ENCODE data around the gene NRDC.

NRDC gene

DNA sequence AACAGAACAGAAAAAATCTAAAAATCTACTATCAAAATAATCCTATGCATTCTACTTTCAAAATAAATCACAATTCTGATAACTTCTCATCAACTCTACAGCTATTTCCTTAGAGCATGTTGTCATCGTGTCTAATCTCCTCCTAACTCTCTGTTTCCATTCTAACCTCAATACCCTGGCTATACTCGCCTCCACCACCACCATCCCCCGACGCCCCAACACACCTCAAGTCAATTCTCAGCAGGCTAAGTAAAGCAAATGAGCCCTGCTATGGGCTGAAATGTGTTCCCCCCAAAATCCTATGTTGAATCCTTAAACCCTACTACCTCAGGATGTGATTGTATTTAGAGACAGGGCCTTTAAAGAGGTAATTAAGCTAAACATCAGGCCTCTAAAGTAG lies 34.6 kb downstream of the NRDC start:
- Histone ChIP-seq H3K79me1 (ENCODE audit: low read depth, low read length) (peaks cover 6% of the 10 kb centered on the region), H4K91ac (ENCODE audit: low read depth, low read length, poor library complexity) (no peak overlapping the region), H3K4me2 (ENCODE audit: insufficient read depth, low read length, poor library complexity, severe bottlenecking) (no peak overlapping the region), H2AK5ac (ENCODE audit: low read depth, low read length) (no peak overlapping the region), H3K14ac (ENCODE audit: low read length) (no peak overlapping the region), H2BK120ac (ENCODE audit: low read depth, low read length) (no peak overlapping the region), H3K36me3 (replicated peaks in 1 of 2; ENCODE audit: control insufficient read depth in 2 of 2, insufficient read depth in 2 of 2, low read length in 2 of 2) (peaks cover 0 to 25% of the 10 kb centered on the region in 2 donors), H3K4me3 (ENCODE audit: low read length in 2 of 2) (no peak overlapping the region), H3K4ac (ENCODE audit: low read length) (no peak overlapping the region), H3K23ac (ENCODE audit: low read depth, low read length, poor library complexity) (no peak overlapping the region), H2AFZ (ENCODE audit: low read length) (no peak overlapping the region), H3K18ac (ENCODE audit: low read length) (no peak overlapping the region), H2BK15ac (ENCODE audit: low read length) (no peak overlapping the region), H2BK5ac (ENCODE audit: low read length) (no peak overlapping the region), H3K9me3 (replicated peaks in 1 of 2; ENCODE audit: control insufficient read depth in 2 of 2, insufficient read depth in 1 of 2, low read depth in 1 of 2, low read length in 2 of 2) (no peaks in the 10 kb centered on the region), H4K8ac (ENCODE audit: low read depth, low read length) (no peak overlapping the region), H3K27me3 (ENCODE audit: control insufficient read depth in 3 of 3, insufficient read depth in 3 of 3, low read depth in 1 of 3, low read length in 3 of 3) (no peaks in the 10 kb centered on the region), H3K27ac (replicated peaks; ENCODE audit: low read length) (no peak overlapping the region), H3K9ac (ENCODE audit: low read depth, low read length, poor library complexity) (no peak overlapping the region), H3K4me1 (ENCODE audit: control insufficient read depth in 2 of 2, insufficient read depth in 1 of 2, low read depth in 1 of 2, low read length in 2 of 2) (peaks cover 0 to 2% of the 10 kb centered on the region in 2 donors), H2BK12ac (ENCODE audit: low read length) (no peak overlapping the region)
- WGBS, 2 donors (ENCODE audit: extremely low coverage in 2 of 2, insufficient read length in 2 of 2, insufficient replicate concordance in 1 of 2), result 100% methylated on average over 3 of the region's 4 CpGs; no CpG with 5 or more reads in 1 of the 2 donors
- DNase-seq (ENCODE audit: low spot score), result no peak

- peaks cover 0 to 2% of the 10 kb centered on the region in 2 donors for H3K4me1 ChIP-seq (ENCODE audit: control insufficient read depth in 2 of 2, insufficient read depth in 1 of 2, low read depth in 1 of 2, low read length in 2 of 2)
- H3K27me3 ChIP-seq (ENCODE audit: control insufficient read depth in 3 of 3, insufficient read depth in 3 of 3, low read depth in 1 of 3, low read length in 3 of 3), result no peaks in the 10 kb centered on the region
- no peak overlapping the region for H2AK5ac ChIP-seq (ENCODE audit: low read depth, low read length)
- no peak for DNase-seq (ENCODE audit: low spot score)
- no peak overlapping the region for H2BK12ac ChIP-seq (ENCODE audit: low read length)
- no peak overlapping the region for H3K27ac ChIP-seq (replicated peaks; ENCODE audit: low read length)
- no peak overlapping the region for H4K8ac ChIP-seq (ENCODE audit: low read depth, low read length)
- H3K14ac ChIP-seq (ENCODE audit: low read length), result no peak overlapping the region
- no peak overlapping the region for H4K91ac ChIP-seq (ENCODE audit: low read depth, low read length, poor library complexity)
- H3K79me1 ChIP-seq (ENCODE audit: low read depth, low read length), result peaks cover 3% of the 10 kb centered on the region
- H3K18ac ChIP-seq (ENCODE audit: low read length), result no peak overlapping the region
- WGBS, 2 donors (ENCODE audit: extremely low coverage in 2 of 2, insufficient read length in 2 of 2, insufficient replicate concordance in 1 of 2), result no CpG with 5 or more reads among the region's 1 CpG
- no peak overlapping the region for H3K4ac ChIP-seq (ENCODE audit: low read length)
- H3K4me3 ChIP-seq (ENCODE audit: low read length in 2 of 2), result no peak overlapping the region
- no peak overlapping the region for H3K23ac ChIP-seq (ENCODE audit: low read depth, low read length, poor library complexity)
- peaks cover 0 to 39% of the 10 kb centered on the region in 2 donors for H3K36me3 ChIP-seq (replicated peaks in 1 of 2; ENCODE audit: control insufficient read depth in 2 of 2, insufficient read depth in 2 of 2, low read length in 2 of 2)
- H2BK120ac ChIP-seq (ENCODE audit: low read depth, low read length), result no peak overlapping the region
- no peak overlapping the region for H2BK5ac ChIP-seq (ENCODE audit: low read length)
- H3K4me2 ChIP-seq (ENCODE audit: insufficient read depth, low read length, poor library complexity, severe bottlenecking), result no peak overlapping the region
- no peak overlapping the region for H3K9ac ChIP-seq (ENCODE audit: low read depth, low read length, poor library complexity)
- no peak overlapping the region for H2BK15ac ChIP-seq (ENCODE audit: low read length)
- no peaks in the 10 kb centered on the region for H3K9me3 ChIP-seq (replicated peaks in 1 of 2; ENCODE audit: control insufficient read depth in 2 of 2, insufficient read depth in 1 of 2, low read depth in 1 of 2, low read length in 2 of 2)
- H2AFZ ChIP-seq (ENCODE audit: low read length), result no peak overlapping the region
These were observed 36.3 kb downstream of the NRDC start for GRCh38 chr1:51842261-51842660.

DNA sequence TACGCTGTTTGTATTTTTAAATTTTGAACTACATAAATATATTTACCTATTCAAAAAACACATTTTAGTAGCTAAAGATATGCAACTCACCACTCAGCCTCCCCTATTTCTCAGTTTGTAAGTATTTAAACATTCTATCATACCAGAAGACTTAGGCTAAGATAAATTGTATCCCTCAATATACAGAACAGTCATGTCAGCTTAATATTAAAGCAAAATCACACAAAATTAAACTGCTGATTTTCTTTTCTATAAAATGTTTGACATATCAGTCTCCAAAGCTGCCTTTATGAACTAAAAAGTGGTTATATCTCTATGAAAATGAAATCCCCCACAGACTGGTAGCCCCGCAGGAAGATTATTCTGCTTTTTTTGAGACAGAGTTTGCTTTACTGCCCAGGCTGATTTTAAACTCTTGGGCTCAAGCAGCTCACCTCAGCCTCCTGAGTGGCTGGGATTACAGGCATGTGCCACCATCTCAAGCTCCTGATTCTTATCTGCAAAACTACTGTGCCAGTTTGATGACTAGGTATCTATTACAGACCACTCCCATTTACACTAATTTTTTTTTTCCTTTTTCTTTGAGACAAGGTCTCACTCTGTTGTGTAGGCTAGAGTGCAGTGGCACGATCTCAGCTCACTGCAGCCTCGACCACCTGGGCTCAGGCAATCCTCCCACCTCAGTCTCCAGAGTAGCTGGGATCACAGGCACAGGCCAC lies 37.6 kb downstream of the NRDC start:
- H2BK120ac ChIP-seq (ENCODE audit: low read depth, low read length), result no peak overlapping the region
- no peak overlapping the region for H3K23ac ChIP-seq (ENCODE audit: low read depth, low read length, poor library complexity)
- peaks cover 0 to 2% of the 10 kb centered on the region in 2 donors for H3K4me1 ChIP-seq (ENCODE audit: control insufficient read depth in 2 of 2, insufficient read depth in 1 of 2, low read depth in 1 of 2, low read length in 2 of 2)
- H3K36me3 ChIP-seq (replicated peaks in 1 of 2; ENCODE audit: control insufficient read depth in 2 of 2, insufficient read depth in 2 of 2, low read length in 2 of 2), result peaks cover 2 to 45% of the 10 kb centered on the region in 2 donors
- H3K18ac ChIP-seq (ENCODE audit: low read length), result no peak overlapping the region
- no peak overlapping the region for H3K9ac ChIP-seq (ENCODE audit: low read depth, low read length, poor library complexity)
- no peaks in the 10 kb centered on the region for H3K9me3 ChIP-seq (replicated peaks in 1 of 2; ENCODE audit: control insufficient read depth in 2 of 2, insufficient read depth in 1 of 2, low read depth in 1 of 2, low read length in 2 of 2)
- no peaks in the 10 kb centered on the region for H3K79me1 ChIP-seq (ENCODE audit: low read depth, low read length)
- H4K8ac ChIP-seq (ENCODE audit: low read depth, low read length), result no peak overlapping the region
- H4K91ac ChIP-seq (ENCODE audit: low read depth, low read length, poor library complexity), result no peak overlapping the region
- H3K14ac ChIP-seq (ENCODE audit: low read length), result no peak overlapping the region
- no peak overlapping the region for H2BK5ac ChIP-seq (ENCODE audit: low read length)
- no peak overlapping the region for H2BK12ac ChIP-seq (ENCODE audit: low read length)
- no peak overlapping the region for H3K27ac ChIP-seq (replicated peaks; ENCODE audit: low read length)
- H3K27me3 ChIP-seq (ENCODE audit: control insufficient read depth in 3 of 3, insufficient read depth in 3 of 3, low read depth in 1 of 3, low read length in 3 of 3), result no peaks in the 10 kb centered on the region
- H2BK15ac ChIP-seq (ENCODE audit: low read length), result no peak overlapping the region
- H3K4me2 ChIP-seq (ENCODE audit: insufficient read depth, low read length, poor library complexity, severe bottlenecking), result no peak overlapping the region
- no peak overlapping the region for H3K4ac ChIP-seq (ENCODE audit: low read length)
- H3K4me3 ChIP-seq (ENCODE audit: low read length in 2 of 2), result no peak overlapping the region
- no peak overlapping the region for H2AK5ac ChIP-seq (ENCODE audit: low read depth, low read length)
- no peak for DNase-seq (ENCODE audit: low spot score)
- H2AFZ ChIP-seq (ENCODE audit: low read length), result no peak overlapping the region
- no CpG with 5 or more reads among the region's 4 CpGs for WGBS, 2 donors (ENCODE audit: extremely low coverage in 2 of 2, insufficient read length in 2 of 2, insufficient replicate concordance in 1 of 2)

GRCh38 chr1:51840182-51840581 lies 38.3 kb downstream of the NRDC start:
- H3K27me3 ChIP-seq (ENCODE audit: control insufficient read depth in 3 of 3, insufficient read depth in 3 of 3, low read depth in 1 of 3, low read length in 3 of 3), result no peaks in the 10 kb centered on the region
- no peaks in the 10 kb centered on the region for H3K9me3 ChIP-seq (replicated peaks in 1 of 2; ENCODE audit: control insufficient read depth in 2 of 2, insufficient read depth in 1 of 2, low read depth in 1 of 2, low read length in 2 of 2)
- no peak overlapping the region for H2BK120ac ChIP-seq (ENCODE audit: low read depth, low read length)
- DNase-seq (ENCODE audit: low spot score), result no peak
- H4K91ac ChIP-seq (ENCODE audit: low read depth, low read length, poor library complexity), result no peak overlapping the region
- peaks cover 0 to 2% of the 10 kb centered on the region in 2 donors for H3K4me1 ChIP-seq (ENCODE audit: control insufficient read depth in 2 of 2, insufficient read depth in 1 of 2, low read depth in 1 of 2, low read length in 2 of 2)
- no peak overlapping the region for H4K8ac ChIP-seq (ENCODE audit: low read depth, low read length)
- no peak overlapping the region for H2BK5ac ChIP-seq (ENCODE audit: low read length)
- no peak overlapping the region for H3K23ac ChIP-seq (ENCODE audit: low read depth, low read length, poor library complexity)
- H3K27ac ChIP-seq (replicated peaks; ENCODE audit: low read length), result no peak overlapping the region
- H2AFZ ChIP-seq (ENCODE audit: low read length), result no peak overlapping the region
- no peak overlapping the region for H2AK5ac ChIP-seq (ENCODE audit: low read depth, low read length)
- H3K4me3 ChIP-seq (ENCODE audit: low read length in 2 of 2), result no peak overlapping the region
- no peaks in the 10 kb centered on the region for H3K79me1 ChIP-seq (ENCODE audit: low read depth, low read length)
- H2BK12ac ChIP-seq (ENCODE audit: low read length), result no peak overlapping the region
- no peak overlapping the region for H3K4ac ChIP-seq (ENCODE audit: low read length)
- peaks cover 2 to 51% of the 10 kb centered on the region in 2 donors for H3K36me3 ChIP-seq (replicated peaks in 1 of 2; ENCODE audit: control insufficient read depth in 2 of 2, insufficient read depth in 2 of 2, low read length in 2 of 2)
- H2BK15ac ChIP-seq (ENCODE audit: low read length), result no peak overlapping the region
- no peak overlapping the region for H3K9ac ChIP-seq (ENCODE audit: low read depth, low read length, poor library complexity)
- no peak overlapping the region for H3K18ac ChIP-seq (ENCODE audit: low read length)
- no peak overlapping the region for H3K4me2 ChIP-seq (ENCODE audit: insufficient read depth, low read length, poor library complexity, severe bottlenecking)
- 100% methylated on average over 1 of the region's 2 CpGs for WGBS, 2 donors (ENCODE audit: extremely low coverage in 2 of 2, insufficient read length in 2 of 2, insufficient replicate concordance in 1 of 2)
- no peak overlapping the region for H3K14ac ChIP-seq (ENCODE audit: low read length)

Measured in neuronal stem cell (in vitro differentiated cells).